HG03565 (cell line): ENCODE data around the gene KDM6A.
"Not testable (repeated sequence)": the region's sequence is repeated elsewhere in the genome, so short reads cannot be mapped to it uniquely, and the experiment has no call there.

Source experiments
- ATAC-seq: cut with Tn5 transposase; IDR thresholded peaks from one replicate; pipeline ENCODE4 v1.9.1; 2021; ENCODE audit warnings: mild to moderate bottlenecking, moderate library complexity; ENCODE audit not compliant: unreplicated experiment

Gene KDM6A

GRCh38 chrX:44915361-44915868 lies 42.4 kb downstream of the KDM6A start:
- no peak for ATAC-seq

GRCh38 chrX:44918722-44919121 lies 45.7 kb downstream of the KDM6A start:
- no peak for ATAC-seq

GRCh38 chrX:44922980-44923379 lies 50.0 kb downstream of the KDM6A start:
- ATAC-seq: no peak

GRCh38 chrX:44927398-44927797 lies 54.4 kb downstream of the KDM6A start:
- ATAC-seq: no peak

GRCh38 chrX:44931441-44931973 lies 58.5 kb downstream of the KDM6A start:
- ATAC-seq: no peak

- ATAC-seq: no peak
These were observed 62.2 kb downstream of the KDM6A start for GRCh38 chrX:44935172-44935571.

- ATAC-seq: no peak
These were observed 62.7 kb downstream of the KDM6A start for GRCh38 chrX:44935640-44936039.

- no peak for ATAC-seq
These were observed 64.6 kb downstream of the KDM6A start for GRCh38 chrX:44937606-44938005.

- ATAC-seq: no peak
These were observed 65.1 kb downstream of the KDM6A start for GRCh38 chrX:44938111-44938510.

- ATAC-seq: not testable (repeated sequence)
These were observed 67.6 kb downstream of the KDM6A start for GRCh38 chrX:44940541-44940940.

- ATAC-seq: no peak
These were observed 70.0 kb downstream of the KDM6A start for GRCh38 chrX:44943007-44943406.

- ATAC-seq: no peak
These were observed 71.9 kb downstream of the KDM6A start for GRCh38 chrX:44944894-44945293.

GRCh38 chrX:44945736-44946135 lies 72.7 kb downstream of the KDM6A start:
- no peak for ATAC-seq

GRCh38 chrX:44946771-44947170 lies 73.8 kb downstream of the KDM6A start:
- ATAC-seq: no peak

GRCh38 chrX:44947995-44948394 lies 75.0 kb downstream of the KDM6A start:
- no peak for ATAC-seq

GRCh38 chrX:44948406-44948805 lies 75.4 kb downstream of the KDM6A start:
- ATAC-seq: no peak

GRCh38 chrX:44949125-44949524 lies 76.1 kb downstream of the KDM6A start:
- no peak for ATAC-seq

GRCh38 chrX:44950471-44951366 lies 77.7 kb downstream of the KDM6A start:
- ATAC-seq: not testable (repeated sequence)

- ATAC-seq: no peak
These were observed 78.6 kb downstream of the KDM6A start for GRCh38 chrX:44951572-44952067.

- ATAC-seq: no peak
These were observed 79.5 kb downstream of the KDM6A start for GRCh38 chrX:44952329-44953027.

- no peak for ATAC-seq
These were observed 80.9 kb downstream of the KDM6A start for GRCh38 chrX:44953734-44954502.
